ENCODE results near the gene SYNPR.

Gene SYNPR

GRCh38 chr3:63308072-63308471 lies 30.0 kb downstream of the SYNPR start:
- Histone ChIP-seq H3K36me3 (ENCODE audit: insufficient read depth, low read length) (no peaks in the 10 kb centered on the region), H3K9me3 (ENCODE audit: low read length) (no peaks in the 10 kb centered on the region), H3K4me1 (ENCODE audit: insufficient read depth, low read length) (no peaks in the 10 kb centered on the region), H3K27me3 (ENCODE audit: control insufficient read depth in 1 of 2, insufficient read depth in 2 of 2, low read length in 2 of 2) (no peaks in the 10 kb centered on the region), H3K9ac (ENCODE audit: low read length) (no peak overlapping the region), H3K27ac (ENCODE audit: low read depth, low read length) (no peak overlapping the region), H3K4me3 (ENCODE audit: low read depth in 1 of 2, low read length in 2 of 2) (no peak overlapping the region)

DNA sequence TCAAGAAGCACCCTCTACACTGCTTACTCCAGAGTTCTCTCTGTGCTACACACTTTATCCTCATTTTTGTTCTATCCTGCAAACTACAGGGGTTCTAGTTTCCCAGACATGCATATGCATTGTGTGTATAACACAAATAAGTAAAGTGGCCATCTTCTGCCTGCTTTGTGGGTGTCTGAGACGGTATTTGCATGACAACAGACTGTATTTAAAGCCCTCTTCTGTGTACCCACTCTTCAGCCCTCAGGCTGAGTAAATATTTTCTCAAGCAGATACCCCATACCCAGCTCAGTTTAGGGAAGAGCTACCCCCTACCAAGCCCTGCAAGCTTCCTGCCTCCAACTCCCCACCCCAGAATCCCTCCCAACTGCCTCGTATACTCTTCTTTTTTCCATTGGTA lies 31.7 kb downstream of the SYNPR start:
- no peak overlapping the region for H3K27ac ChIP-seq (ENCODE audit: low read depth, low read length)
- no peak overlapping the region for H3K4me3 ChIP-seq (ENCODE audit: low read depth in 1 of 2, low read length in 2 of 2)
- no peak overlapping the region for H3K9ac ChIP-seq (ENCODE audit: low read length)
- H3K36me3 ChIP-seq (ENCODE audit: insufficient read depth, low read length), result no peaks in the 10 kb centered on the region
- no peaks in the 10 kb centered on the region for H3K4me1 ChIP-seq (ENCODE audit: insufficient read depth, low read length)
- H3K27me3 ChIP-seq (ENCODE audit: control insufficient read depth in 1 of 2, insufficient read depth in 2 of 2, low read length in 2 of 2), result no peaks in the 10 kb centered on the region
- H3K9me3 ChIP-seq (ENCODE audit: low read length), result no peaks in the 10 kb centered on the region

DNA sequence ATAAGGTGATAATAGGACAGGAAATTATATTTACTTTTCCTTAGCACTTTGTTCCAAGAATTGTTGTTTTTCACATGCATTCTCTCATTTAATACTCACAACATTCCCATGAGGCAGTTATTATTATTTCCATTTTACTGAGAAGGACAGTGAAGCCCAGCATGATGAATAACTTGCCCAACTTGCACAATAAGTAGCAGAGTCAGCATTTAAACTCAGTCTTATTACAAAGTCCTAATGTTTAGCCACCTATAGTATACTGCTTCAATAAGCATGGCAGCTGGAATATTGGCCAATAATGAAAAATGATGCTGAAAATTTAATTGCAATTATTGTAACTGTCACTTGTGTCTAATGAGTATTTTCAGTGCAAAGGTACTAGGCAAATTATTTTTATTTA lies 45.7 kb downstream of the SYNPR start:
- Histone ChIP-seq H3K27ac (ENCODE audit: low read depth, low read length) (no peak overlapping the region), H3K4me3 (ENCODE audit: low read depth in 1 of 2, low read length in 2 of 2) (no peak overlapping the region), H3K9me3 (ENCODE audit: low read length) (no peaks in the 10 kb centered on the region), H3K36me3 (ENCODE audit: insufficient read depth, low read length) (no peaks in the 10 kb centered on the region), H3K4me1 (ENCODE audit: insufficient read depth, low read length) (no peaks in the 10 kb centered on the region), H3K27me3 (ENCODE audit: control insufficient read depth in 1 of 2, insufficient read depth in 2 of 2, low read length in 2 of 2) (no peaks in the 10 kb centered on the region), H3K9ac (ENCODE audit: low read length) (no peak overlapping the region)

GRCh38 chr3:63324621-63325020 lies 46.5 kb downstream of the SYNPR start:
- Histone ChIP-seq H3K4me3 (ENCODE audit: low read depth in 1 of 2, low read length in 2 of 2) (no peak overlapping the region), H3K36me3 (ENCODE audit: insufficient read depth, low read length) (no peaks in the 10 kb centered on the region), H3K9ac (ENCODE audit: low read length) (no peak overlapping the region), H3K27ac (ENCODE audit: low read depth, low read length) (no peak overlapping the region), H3K9me3 (ENCODE audit: low read length) (no peaks in the 10 kb centered on the region), H3K4me1 (ENCODE audit: insufficient read depth, low read length) (no peaks in the 10 kb centered on the region), H3K27me3 (ENCODE audit: control insufficient read depth in 1 of 2, insufficient read depth in 2 of 2, low read length in 2 of 2) (no peaks in the 10 kb centered on the region)

DNA sequence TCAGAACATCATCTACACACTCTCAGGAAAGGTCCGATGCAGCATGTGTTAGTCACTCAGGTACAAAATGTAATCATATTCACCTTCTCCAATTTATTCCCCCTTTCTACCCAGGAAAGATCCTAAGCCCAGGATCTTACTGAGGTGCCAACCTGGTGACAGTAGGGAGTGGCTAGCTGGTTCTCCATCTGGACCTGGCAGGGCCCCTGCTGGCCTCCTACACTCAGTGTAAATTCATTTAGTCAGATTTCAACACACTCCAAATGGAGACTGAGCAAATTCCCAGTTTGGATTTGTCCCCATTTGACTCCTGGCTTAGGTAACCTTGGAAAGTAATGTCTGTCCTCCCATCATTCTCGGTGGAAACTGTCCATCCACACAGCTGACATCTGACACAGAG lies 47.3 kb downstream of the SYNPR start:
- no peaks in the 10 kb centered on the region for H3K27me3 ChIP-seq (ENCODE audit: control insufficient read depth in 1 of 2, insufficient read depth in 2 of 2, low read length in 2 of 2)
- H3K36me3 ChIP-seq (ENCODE audit: insufficient read depth, low read length), result no peaks in the 10 kb centered on the region
- H3K9ac ChIP-seq (ENCODE audit: low read length), result no peak overlapping the region
- H3K9me3 ChIP-seq (ENCODE audit: low read length), result no peaks in the 10 kb centered on the region
- H3K27ac ChIP-seq (ENCODE audit: low read depth, low read length), result no peak overlapping the region
- H3K4me3 ChIP-seq (ENCODE audit: low read depth in 1 of 2, low read length in 2 of 2), result no peak overlapping the region
- H3K4me1 ChIP-seq (ENCODE audit: insufficient read depth, low read length), result no peaks in the 10 kb centered on the region

- Histone ChIP-seq H3K27ac (ENCODE audit: low read depth, low read length) (no peak overlapping the region), H3K4me3 (ENCODE audit: low read depth in 1 of 2, low read length in 2 of 2) (no peak overlapping the region), H3K36me3 (ENCODE audit: insufficient read depth, low read length) (no peaks in the 10 kb centered on the region), H3K9me3 (ENCODE audit: low read length) (no peaks in the 10 kb centered on the region), H3K27me3 (ENCODE audit: control insufficient read depth in 1 of 2, insufficient read depth in 2 of 2, low read length in 2 of 2) (no peaks in the 10 kb centered on the region), H3K4me1 (ENCODE audit: insufficient read depth, low read length) (no peaks in the 10 kb centered on the region), H3K9ac (ENCODE audit: low read length) (no peak overlapping the region)
Observed at GRCh38 chr3:63328365-63328764, 50.3 kb downstream of the SYNPR start.

GRCh38 chr3:63331520-63331919 lies 53.4 kb downstream of the SYNPR start:
- no peak overlapping the region for H3K9ac ChIP-seq (ENCODE audit: low read length)
- H3K4me1 ChIP-seq (ENCODE audit: insufficient read depth, low read length), result no peaks in the 10 kb centered on the region
- no peaks in the 10 kb centered on the region for H3K9me3 ChIP-seq (ENCODE audit: low read length)
- H3K27me3 ChIP-seq (ENCODE audit: control insufficient read depth in 1 of 2, insufficient read depth in 2 of 2, low read length in 2 of 2), result no peaks in the 10 kb centered on the region
- H3K27ac ChIP-seq (ENCODE audit: low read depth, low read length), result no peak overlapping the region
- H3K36me3 ChIP-seq (ENCODE audit: insufficient read depth, low read length), result no peaks in the 10 kb centered on the region
- no peak overlapping the region for H3K4me3 ChIP-seq (ENCODE audit: low read depth in 1 of 2, low read length in 2 of 2)

GRCh38 chr3:63333815-63334214 lies 55.7 kb downstream of the SYNPR start:
- H3K9ac ChIP-seq (ENCODE audit: low read length), result no peak overlapping the region
- H3K36me3 ChIP-seq (ENCODE audit: insufficient read depth, low read length), result no peaks in the 10 kb centered on the region
- H3K27ac ChIP-seq (ENCODE audit: low read depth, low read length), result no peak overlapping the region
- no peaks in the 10 kb centered on the region for H3K27me3 ChIP-seq (ENCODE audit: control insufficient read depth in 1 of 2, insufficient read depth in 2 of 2, low read length in 2 of 2)
- H3K9me3 ChIP-seq (ENCODE audit: low read length), result no peaks in the 10 kb centered on the region
- no peaks in the 10 kb centered on the region for H3K4me1 ChIP-seq (ENCODE audit: insufficient read depth, low read length)
- H3K4me3 ChIP-seq (ENCODE audit: low read depth in 1 of 2, low read length in 2 of 2), result no peak overlapping the region

DNA sequence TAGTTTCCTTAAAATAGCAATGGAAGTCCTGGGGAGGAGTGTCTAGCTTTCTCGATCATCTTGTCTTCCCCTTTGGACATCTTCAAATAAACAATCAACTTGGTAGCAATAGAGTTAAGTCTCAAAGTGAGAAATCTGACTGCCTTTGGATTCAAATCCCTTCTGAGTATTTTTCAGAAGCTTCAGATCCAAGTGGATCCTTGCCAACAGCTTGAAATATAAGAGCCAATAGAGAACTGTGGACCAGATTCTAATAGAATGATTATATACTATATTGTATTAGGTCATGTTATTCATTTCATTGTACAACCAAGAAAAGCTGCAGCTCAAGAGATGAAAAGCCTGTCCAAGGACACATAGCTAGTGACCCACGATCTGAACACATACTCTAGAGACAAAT lies 60.2 kb downstream of the SYNPR start:
- no peaks in the 10 kb centered on the region for H3K4me1 ChIP-seq (ENCODE audit: insufficient read depth, low read length)
- H3K27ac ChIP-seq (ENCODE audit: low read depth, low read length), result no peak overlapping the region
- H3K27me3 ChIP-seq (ENCODE audit: control insufficient read depth in 1 of 2, insufficient read depth in 2 of 2, low read length in 2 of 2), result no peaks in the 10 kb centered on the region
- no peaks in the 10 kb centered on the region for H3K9me3 ChIP-seq (ENCODE audit: low read length)
- H3K4me3 ChIP-seq (ENCODE audit: low read depth in 1 of 2, low read length in 2 of 2), result no peak overlapping the region
- no peak overlapping the region for H3K9ac ChIP-seq (ENCODE audit: low read length)
- no peaks in the 10 kb centered on the region for H3K36me3 ChIP-seq (ENCODE audit: insufficient read depth, low read length)

GRCh38 chr3:63343674-63344073 lies 65.6 kb downstream of the SYNPR start:
- Histone ChIP-seq H3K27me3 (ENCODE audit: control insufficient read depth in 1 of 2, insufficient read depth in 2 of 2, low read length in 2 of 2) (no peaks in the 10 kb centered on the region), H3K4me3 (ENCODE audit: low read depth in 1 of 2, low read length in 2 of 2) (no peak overlapping the region), H3K9me3 (ENCODE audit: low read length) (no peaks in the 10 kb centered on the region), H3K4me1 (ENCODE audit: insufficient read depth, low read length) (no peaks in the 10 kb centered on the region), H3K36me3 (ENCODE audit: insufficient read depth, low read length) (no peaks in the 10 kb centered on the region), H3K27ac (ENCODE audit: low read depth, low read length) (no peak overlapping the region), H3K9ac (ENCODE audit: low read length) (no peak overlapping the region)

DNA sequence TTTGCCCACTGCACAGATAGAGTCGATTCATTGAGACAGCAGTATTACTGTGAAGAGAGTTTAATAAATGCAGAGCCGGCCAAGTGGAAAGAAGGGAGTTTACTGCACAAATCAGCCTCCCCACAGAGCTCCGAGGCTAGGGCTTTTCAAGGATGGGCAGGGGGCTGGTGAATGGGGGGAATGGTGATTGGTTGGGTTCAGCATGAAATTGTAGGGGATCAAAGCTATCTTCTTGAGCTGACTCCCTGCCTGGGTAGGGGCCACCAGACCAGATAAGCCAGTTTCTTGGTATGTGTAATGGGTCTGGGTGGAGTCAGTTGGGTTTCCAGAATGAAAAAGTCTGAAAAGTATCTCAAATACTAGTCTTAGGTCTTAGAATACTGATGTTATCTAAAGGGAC lies 66.6 kb downstream of the SYNPR start:
- no peak overlapping the region for H3K9ac ChIP-seq (ENCODE audit: low read length)
- H3K36me3 ChIP-seq (ENCODE audit: insufficient read depth, low read length), result no peaks in the 10 kb centered on the region
- no peaks in the 10 kb centered on the region for H3K4me1 ChIP-seq (ENCODE audit: insufficient read depth, low read length)
- no peaks in the 10 kb centered on the region for H3K27me3 ChIP-seq (ENCODE audit: control insufficient read depth in 1 of 2, insufficient read depth in 2 of 2, low read length in 2 of 2)
- H3K9me3 ChIP-seq (ENCODE audit: low read length), result no peaks in the 10 kb centered on the region
- H3K27ac ChIP-seq (ENCODE audit: low read depth, low read length), result no peak overlapping the region
- H3K4me3 ChIP-seq (ENCODE audit: low read depth in 1 of 2, low read length in 2 of 2), result no peak overlapping the region

DNA sequence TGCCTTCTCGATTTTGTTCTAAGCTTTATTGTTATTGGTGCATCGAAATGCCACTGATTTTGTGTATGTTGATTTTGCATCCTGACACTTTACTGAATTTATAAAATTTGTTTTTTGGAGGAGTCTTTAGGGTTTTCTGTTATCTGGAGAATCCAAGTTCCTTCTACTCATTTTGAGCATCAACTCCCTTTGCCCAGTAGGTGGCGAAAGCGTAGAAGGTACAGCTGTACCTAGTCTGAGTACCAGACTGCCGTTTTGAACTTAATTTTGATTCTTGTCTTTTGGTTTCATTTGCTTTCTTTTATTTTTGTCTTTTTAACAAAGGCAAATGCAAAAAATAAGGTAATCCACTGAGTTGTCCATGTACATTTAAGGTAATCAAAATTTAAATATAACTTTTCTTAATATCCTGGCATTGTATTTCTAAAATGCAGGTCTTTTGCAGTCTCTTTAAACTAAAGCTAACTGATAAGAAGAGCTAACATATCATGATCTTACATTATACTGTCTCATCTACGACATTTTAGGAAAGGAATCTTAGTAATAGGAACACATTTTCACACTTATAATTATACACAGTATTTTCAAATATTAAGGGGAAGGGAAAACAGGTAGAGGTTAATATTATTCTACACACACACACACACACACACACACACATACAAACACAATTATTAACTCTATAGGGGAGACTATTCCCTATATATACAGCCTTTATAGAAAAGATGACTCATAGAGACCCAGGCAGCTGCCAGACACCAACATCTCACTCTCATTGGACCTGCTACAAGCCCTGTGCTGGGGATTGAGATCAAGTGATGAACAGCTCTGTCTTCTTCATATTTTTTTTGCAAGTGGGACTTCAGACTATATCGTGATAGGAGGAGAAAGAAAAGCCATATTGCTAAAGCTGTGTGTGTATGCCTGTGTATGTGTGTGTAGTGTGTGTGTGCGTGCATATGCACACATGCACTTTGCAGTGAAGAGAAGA lies 71.8 kb downstream of the SYNPR start:
- Histone ChIP-seq H3K9me3 (ENCODE audit: low read length) (no peaks in the 10 kb centered on the region), H3K4me1 (ENCODE audit: insufficient read depth, low read length) (no peaks in the 10 kb centered on the region), H3K4me3 (ENCODE audit: low read depth in 1 of 2, low read length in 2 of 2) (no peak overlapping the region), H3K9ac (ENCODE audit: low read length) (no peak overlapping the region), H3K36me3 (ENCODE audit: insufficient read depth, low read length) (no peaks in the 10 kb centered on the region), H3K27me3 (ENCODE audit: control insufficient read depth in 1 of 2, insufficient read depth in 2 of 2, low read length in 2 of 2) (no peaks in the 10 kb centered on the region), H3K27ac (ENCODE audit: low read depth, low read length) (no peak overlapping the region)

All from muscle layer of colon (tissue), 2 donors.